Superior temporal gyrus (tissue), 1 donor: ENCODE measurements around the gene REC8.
"Not testable (repeated sequence)": the region's sequence is repeated elsewhere in the genome, so short reads cannot be mapped to it uniquely, and the experiment has no call there.

Experiments
- DNase-seq: peaks from one replicate; pipeline ENCODE4 v3.0.0-alpha.2; 2016; ENCODE audit errors: extremely low spot score

The REC8 gene

DNA sequence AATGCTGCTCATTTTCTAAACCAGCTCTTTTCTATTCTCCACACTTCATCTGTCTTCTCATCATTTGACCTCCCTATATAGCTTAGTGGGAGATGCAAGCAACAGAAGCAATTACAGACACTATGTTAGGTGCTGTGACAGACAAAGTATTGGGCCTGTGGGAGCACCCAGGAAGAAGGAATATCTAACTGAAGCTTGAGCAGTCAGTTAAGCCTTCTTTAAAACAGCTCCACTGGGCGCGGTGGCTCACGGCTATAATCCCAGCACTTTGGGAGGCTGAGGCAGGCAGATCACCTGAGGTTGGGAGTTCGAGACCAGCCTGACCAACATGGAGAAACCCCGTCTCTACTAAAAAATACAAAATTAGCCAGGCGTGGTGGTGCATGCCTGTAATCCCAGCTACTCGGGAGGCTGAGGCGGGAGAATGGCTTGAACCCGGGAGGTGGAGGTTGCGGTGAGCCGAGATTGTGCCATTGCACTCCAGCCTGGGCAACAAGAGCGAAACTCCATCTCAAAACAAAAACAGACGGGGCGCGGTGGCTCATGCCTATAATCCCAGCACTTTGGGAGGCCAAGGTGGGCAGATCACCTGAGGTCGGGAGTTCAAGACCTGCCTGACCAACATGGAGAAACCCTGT is 31.5 kb downstream of the REC8 start:
- DNase-seq: not testable (repeated sequence)

GRCh38 chr14:24204163-24205146 is 32.6 kb downstream of the REC8 start:
- no peak for DNase-seq

GRCh38 chr14:24206260-24207103 is 34.6 kb downstream of the REC8 start:
- no peak for DNase-seq

DNA sequence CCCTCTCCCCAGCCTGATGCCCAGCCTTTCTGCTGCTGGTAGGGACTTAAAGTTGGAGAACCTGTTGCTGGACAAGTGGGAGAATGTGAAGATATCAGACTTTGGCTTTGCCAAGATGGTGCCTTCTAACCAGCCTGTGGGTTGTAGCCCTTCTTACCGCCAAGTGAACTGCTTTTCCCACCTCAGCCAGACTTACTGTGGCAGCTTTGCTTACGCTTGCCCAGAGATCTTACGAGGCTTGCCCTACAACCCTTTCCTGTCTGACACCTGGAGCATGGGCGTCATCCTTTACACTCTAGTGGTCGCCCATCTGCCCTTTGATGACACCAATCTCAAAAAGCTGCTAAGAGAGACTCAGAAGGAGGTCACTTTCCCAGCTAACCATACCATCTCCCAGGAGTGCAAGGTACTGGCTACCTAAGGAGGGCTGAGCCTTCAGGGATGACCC is 35.2 kb downstream of the REC8 start:
- DNase-seq: no peak

GRCh38 chr14:24207625-24208024 is 35.7 kb downstream of the REC8 start:
- no peak for DNase-seq

DNA sequence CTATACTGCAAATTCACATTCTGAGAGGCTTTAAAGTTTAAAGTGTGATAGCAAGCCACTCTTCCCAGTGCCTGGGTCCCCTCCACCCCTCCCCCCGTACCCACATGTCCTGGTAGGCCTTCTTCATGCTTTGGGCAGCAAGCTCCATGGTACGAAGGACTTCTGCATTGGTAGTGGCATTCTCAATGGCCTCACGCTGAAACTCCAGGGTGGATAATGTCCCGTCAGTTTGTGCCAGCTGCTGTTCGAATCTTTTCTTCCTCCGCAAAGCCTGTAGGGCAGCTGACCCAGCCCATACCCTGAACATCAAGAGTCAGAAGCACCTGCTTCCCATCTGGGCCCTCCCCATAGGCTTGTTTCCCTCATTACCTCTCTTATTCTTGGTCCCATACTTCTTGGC is 39.4 kb downstream of the REC8 start:
- DNase-seq: no peak

- DNase-seq: peak; percentile 94
Measured at GRCh38 chr14:24212924-24213865, 41.3 kb downstream of the REC8 start, which contains the start of gene CHMP4A. CHMP4A (minus strand) TSS chr14:24213488; CDS start chr14:24213439, 49 bp downstream.

- no peak for DNase-seq
Measured at GRCh38 chr14:24213866-24214662, 42.2 kb downstream of the REC8 start.

- DNase-seq: peak; percentile 92
Measured at GRCh38 chr14:24215495-24216344, 43.8 kb downstream of the REC8 start, which contains the start of gene MDP1. MDP1 (minus strand) TSS chr14:24216066; CDS start chr14:24215955, 111 bp downstream.

DNA sequence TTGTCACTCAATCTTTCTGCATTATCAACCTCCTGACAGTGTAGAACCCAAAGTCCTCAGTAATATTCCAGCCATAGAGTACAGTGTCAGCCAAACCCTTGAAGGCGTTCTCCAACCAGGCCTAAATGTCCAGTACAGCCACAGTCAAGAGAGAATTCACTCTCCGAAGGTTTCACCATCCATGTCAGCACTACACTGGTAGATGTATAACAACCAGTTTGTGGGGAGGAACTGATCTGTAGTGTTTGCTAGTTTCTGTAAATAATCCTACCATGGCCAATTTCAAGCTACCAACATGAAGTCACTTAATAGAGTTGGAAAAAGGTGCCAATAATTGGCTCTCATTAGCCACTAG is 44.4 kb downstream of the REC8 start:
- no peak for DNase-seq

DNA sequence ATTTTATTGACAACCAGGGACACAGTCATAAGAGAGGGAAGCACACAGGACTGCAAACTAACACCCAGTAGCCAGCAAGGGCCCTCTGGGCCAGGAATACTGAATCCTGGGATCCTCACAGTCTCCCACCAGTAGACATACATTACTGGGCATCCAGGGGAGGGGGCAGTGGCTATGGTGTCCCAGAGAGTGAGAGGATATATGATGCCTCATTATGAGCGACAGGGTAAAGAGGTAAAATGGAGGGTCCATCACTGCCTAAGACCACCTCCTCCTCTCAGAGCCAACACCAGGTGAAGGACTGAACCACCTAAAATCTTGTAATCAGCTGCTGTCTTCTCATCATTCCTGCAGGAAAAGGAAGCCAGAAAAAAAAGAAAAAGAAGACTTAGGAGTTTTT is 45.0 kb downstream of the REC8 start:
- not testable (repeated sequence) for DNase-seq

DNA sequence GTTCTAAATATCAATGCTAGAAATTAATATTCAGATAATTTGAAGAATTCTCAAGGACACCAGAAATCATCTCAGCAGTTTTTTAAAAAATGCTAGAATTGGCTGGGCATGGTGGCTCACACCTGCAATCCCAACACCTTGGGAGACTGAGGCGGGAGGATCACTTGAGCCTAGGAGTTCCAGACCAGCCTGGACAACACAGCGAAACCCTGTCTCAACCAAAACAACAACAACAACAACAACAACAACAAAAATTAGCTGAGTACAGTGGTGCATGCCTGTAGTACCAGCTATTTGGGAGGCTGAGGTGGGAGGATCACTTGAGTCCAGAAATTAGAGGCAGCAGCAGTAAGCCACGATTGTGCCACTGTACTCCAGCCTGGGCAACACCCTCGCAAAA is 47.2 kb downstream of the REC8 start:
- no peak for DNase-seq

DNA sequence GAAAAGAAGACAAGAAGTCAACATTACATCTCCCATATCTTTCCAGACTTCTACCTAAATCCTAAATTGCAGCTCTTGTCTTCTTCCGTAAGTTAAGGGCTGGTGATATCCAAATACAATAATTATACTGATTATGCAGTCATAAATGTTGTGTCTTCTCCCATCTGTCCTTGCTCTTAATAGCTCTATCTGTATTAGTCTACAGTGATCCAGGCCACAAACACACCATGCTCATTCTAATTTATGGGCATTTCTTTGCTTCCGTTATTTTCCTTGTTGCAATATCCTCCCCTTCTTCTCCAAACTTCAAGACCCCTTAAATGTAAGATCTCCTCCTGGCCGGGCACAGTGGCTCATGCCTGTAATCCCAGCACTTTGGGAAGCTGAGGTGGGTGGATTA is 47.6 kb downstream of the REC8 start:
- no peak for DNase-seq

GRCh38 chr14:24222987-24223386 is 51.1 kb downstream of the REC8 start:
- DNase-seq: not testable (repeated sequence)

- DNase-seq: no peak
Measured at GRCh38 chr14:24224618-24225071, 52.8 kb downstream of the REC8 start.

- no peak for DNase-seq
Measured at GRCh38 chr14:24226473-24226872, 54.6 kb downstream of the REC8 start.

GRCh38 chr14:24228902-24229301 is 57.0 kb downstream of the REC8 start:
- no peak for DNase-seq
